NCI-H2029 treated with DMSO at 0.1 percent for 48 hours (cell line): ENCODE measurements around the gene TSPAN9.

Experiments
- DNase-seq: peaks from one replicate; lab custom pipeline; 2025; lab: John Stamatoyannopoulos, UW

Gene TSPAN9

GRCh38 chr12:3076730-3077571, at the start of gene TSPAN9:
TSPAN9 (plus strand) TSS chr12:3077379; CDS start chr12:3201194, 123,815 bp downstream.
- DNase-seq = peak; percentile 61

- no peak for DNase-seq
Observed at GRCh38 chr12:3028108-3028507, 49.1 kb upstream of the TSPAN9 start.

- no peak for DNase-seq
Observed at GRCh38 chr12:3030821-3031429, 46.3 kb upstream of the TSPAN9 start.

- no peak for DNase-seq
Observed at GRCh38 chr12:3032161-3032560, 45.0 kb upstream of the TSPAN9 start.

DNA sequence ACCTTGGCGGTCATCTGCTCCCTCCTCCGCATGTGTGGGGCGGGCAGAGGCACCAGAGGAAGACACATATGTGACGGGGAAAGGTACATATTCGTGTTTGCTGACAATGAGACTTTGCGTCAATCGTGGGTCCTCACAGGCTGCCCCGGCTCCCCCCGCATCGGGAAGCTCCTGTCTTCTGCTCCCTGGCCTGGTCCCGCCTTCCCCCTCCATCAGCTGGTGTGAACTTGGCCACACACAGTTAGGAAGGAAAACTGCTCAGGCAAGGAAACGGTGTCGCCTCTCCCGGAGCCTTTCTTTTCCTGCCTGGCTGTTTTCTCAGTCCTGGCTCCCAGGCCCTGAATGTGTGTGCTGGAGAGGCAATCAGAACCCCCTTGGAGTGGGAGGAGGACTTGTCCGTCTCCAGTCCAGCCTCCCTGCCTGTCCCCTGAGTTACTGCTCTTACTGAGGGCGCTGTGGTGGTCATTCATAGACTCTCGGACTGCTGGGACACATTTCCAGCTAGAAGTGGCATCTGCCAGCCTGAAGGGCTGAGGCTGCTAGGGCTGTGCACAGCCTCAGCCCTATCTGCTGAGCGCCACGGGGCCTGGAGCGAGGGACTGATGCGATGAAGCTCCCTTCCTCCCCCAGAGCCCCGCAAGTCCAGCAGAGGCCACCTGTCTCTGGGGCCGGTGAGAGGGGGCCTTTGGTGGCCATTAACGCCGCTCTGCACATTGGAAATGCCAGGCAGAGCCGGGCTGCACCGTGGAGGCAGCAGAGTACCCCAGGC, 44.2 kb upstream of the TSPAN9 start:
- DNase-seq = no peak

DNA sequence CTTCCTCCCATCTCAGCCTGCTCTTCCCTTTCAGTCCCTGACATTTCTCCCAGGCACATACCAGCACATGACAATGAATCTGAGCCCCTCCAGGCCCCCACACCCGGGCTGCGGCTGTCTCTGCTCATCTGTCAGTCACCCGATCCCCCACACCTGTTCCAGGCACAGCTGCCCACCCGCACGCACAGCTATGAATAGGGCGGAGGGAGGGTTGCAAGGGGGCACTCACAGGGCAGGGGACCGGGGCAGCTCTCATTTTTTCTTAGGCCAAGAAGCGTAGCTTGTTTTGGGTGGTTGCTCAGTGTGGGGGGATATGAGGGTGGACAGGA, 43.7 kb upstream of the TSPAN9 start:
- DNase-seq = no peak

- peak; percentile 9 for DNase-seq
Observed at GRCh38 chr12:3034067-3034750, 43.0 kb upstream of the TSPAN9 start.

- no peak for DNase-seq
Observed at GRCh38 chr12:3035171-3035570, 42.0 kb upstream of the TSPAN9 start.

GRCh38 chr12:3035815-3036702, 41.1 kb upstream of the TSPAN9 start:
- no peak for DNase-seq

GRCh38 chr12:3036901-3037600, 40.1 kb upstream of the TSPAN9 start:
- no peak for DNase-seq

DNA sequence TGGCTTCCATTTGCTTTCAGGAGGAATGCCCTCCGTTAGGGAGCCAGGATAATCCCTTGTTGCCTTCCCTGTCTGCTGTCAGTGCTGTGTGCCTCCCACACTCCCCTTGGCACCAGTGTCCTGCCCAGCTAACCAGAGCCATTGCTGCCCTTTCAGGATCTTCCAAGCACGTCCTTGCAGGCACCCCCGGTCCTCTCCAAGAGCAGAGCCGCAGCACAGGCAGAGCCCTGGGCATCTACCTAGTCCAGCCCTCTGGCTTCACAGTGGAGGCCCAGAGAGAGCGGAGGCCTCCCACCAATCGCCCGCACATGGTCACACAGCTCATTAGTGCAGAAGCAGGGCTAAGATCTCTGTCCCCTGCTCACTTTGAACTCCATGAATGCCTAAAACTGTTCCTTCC, 39.0 kb upstream of the TSPAN9 start:
- DNase-seq = no peak

DNA sequence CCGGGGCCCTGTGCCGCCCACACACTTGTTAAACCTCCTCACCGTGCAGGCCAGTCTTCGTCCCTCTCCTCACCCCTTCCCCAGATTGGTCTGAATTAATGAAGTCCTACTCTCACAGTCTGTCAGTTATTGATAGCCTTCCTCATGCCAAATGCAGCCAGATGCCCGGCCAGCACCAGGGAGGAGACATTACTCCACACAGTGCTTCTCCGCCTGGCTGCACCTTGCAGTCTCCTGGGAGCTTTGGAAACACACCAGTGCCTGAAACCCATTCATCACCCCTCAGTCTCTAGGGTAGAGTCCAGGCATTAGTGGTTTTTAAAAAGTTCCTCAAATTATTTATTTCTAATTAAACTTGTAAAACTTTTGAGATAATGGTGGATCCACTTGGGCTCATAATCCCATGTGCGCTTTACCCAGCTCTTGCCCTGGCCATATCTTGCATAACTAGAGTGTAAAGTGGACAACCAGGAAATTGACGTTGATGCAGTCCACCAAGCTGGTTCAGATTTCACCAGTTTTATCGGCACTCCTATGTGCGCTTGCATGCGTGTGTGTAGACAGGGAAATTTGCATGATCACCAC, 38.2 kb upstream of the TSPAN9 start:
- DNase-seq = no peak

DNA sequence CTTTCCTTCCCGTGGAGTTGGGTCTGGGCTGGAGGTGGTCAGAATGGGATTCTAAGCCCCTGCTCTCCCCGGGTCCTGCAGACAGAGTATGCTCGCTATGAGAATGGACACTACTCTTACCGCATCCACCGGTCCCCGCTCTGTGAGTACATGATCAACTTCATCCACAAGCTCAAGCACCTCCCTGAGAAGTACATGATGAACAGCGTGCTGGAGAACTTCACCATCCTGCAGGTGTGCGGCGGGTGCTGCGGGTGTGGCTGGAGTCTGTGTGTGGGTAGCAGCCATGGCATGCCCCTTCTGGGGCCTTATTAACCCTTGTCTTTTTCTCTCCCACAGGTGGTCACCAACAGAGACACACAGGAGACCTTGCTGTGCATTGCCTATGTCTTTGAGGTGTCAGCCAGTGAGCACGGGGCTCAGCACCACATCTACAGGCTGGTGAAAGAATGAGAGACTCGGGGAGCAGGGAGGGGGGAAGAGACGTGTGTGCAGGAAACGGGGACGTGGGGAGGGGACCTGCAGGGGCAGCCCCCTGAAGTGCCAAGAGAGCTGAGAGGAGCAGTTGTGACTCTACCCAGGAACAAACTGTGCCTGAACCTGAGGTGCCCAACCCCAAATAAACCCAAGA, 37.0 kb upstream of the TSPAN9 start:
- DNase-seq = no peak

- no peak for DNase-seq
Observed at GRCh38 chr12:3040663-3041544, 36.3 kb upstream of the TSPAN9 start.

DNA sequence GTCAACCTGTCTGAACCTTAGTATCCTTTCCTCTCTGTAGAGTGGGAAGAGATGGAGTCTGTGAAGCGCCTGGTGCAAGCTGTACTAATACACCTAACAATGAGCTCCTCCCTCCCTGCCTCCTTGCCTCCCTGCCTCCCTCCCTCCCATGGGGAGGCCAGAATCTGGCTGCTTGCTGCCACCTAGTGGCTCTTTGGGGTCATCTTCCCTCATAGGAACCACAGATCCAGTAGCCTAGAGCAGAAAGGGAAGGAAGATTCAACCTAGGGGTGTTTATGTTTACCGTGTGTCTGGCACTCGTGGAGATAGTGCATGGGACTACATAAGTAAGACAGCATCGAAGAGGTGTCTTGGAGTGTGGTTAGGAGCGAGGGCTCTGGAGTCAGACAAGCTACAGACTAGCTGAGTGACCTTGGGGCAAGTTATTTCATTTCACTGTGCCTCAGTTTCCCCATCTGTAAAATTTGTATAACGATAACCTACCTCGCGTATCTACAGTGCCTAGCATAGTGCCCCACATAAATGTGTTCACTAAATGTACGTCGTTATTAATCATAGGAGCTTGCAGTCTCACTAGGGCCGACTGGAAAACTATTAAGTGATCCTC, 35.5 kb upstream of the TSPAN9 start:
- DNase-seq = peak; percentile 87

DNA sequence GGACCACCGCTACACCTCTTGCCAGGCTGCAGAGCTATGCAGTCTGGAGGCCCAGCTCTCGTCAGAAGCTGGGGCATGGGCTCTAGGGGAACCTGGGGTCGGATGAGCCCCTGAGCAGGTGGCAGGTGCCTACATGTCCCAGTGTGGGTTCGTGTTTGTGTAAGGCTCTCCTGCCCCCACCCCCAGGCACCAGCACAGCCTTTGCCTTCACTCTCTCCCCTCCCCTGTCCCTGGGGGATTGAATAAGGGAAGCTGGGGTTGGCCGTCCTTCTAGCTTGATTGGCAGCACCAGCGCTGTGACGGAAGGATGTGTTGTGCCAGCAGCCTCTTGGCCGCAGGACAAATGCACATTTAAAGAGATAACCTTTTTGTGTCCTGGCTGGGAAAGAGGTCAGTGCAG, 34.8 kb upstream of the TSPAN9 start:
- DNase-seq = no peak

- no peak for DNase-seq
Observed at GRCh38 chr12:3042826-3043225, 34.4 kb upstream of the TSPAN9 start.

DNA sequence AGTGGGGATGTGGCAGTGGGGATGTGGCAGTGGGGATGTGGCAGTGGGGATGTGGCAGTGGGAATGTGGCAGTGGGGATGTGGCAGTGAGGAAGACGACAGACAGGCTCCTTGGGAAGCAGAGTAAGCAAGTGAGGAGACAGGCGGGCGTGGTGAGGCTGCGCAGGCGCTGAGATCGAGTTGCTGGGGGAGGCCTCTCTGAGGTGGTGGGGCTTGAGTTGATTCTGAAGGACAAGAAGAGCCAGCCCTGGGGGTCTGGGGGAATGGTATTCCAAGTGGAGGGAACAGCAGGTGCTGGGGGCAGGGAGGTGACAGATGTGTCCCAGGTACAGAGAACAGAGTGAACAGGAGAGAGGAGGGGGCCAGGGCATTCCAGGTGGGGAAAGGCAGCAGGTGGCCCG, 33.8 kb upstream of the TSPAN9 start:
- no peak for DNase-seq
